ENCODE measurements around the gene PCDHGB1.
A peak's percentile ranks its signal among the peaks of the same experiment; 100 is the strongest.
"Not testable (repeated sequence)": the region's sequence is repeated elsewhere in the genome, so short reads cannot be mapped to it uniquely, and the experiment has no call there.

Gene PCDHGB1

DNA sequence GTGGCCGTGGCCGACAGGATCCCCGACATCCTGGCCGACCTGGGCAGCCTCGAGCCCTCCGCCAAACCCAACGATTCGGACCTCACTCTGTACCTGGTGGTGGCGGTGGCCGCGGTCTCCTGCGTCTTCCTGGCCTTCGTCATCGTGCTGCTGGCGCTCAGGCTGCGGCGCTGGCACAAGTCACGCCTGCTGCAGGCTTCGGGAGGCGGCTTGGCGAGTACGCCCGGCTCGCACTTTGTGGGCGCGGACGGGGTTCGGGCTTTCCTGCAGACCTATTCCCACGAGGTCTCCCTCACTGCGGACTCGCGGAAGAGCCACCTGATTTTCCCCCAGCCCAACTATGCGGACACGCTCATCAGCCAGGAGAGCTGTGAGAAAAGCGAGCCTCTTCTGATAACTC, 3.9 kb upstream of the PCDHGB1 start:
- not testable (repeated sequence) for DNase-seq

GRCh38 chr5:141351591-141351990, 1.7 kb downstream of the PCDHGB1 start:
- no peak for DNase-seq

- DNase-seq = no peak
Observed at GRCh38 chr5:141354900-141355469, 5.1 kb downstream of the PCDHGB1 start, which contains the start of gene PCDHGA4. TSS of gene PCDHGA4 (plus strand) at chr5:141355021. CDS start at chr5:141355108, 87 bp downstream.

DNA sequence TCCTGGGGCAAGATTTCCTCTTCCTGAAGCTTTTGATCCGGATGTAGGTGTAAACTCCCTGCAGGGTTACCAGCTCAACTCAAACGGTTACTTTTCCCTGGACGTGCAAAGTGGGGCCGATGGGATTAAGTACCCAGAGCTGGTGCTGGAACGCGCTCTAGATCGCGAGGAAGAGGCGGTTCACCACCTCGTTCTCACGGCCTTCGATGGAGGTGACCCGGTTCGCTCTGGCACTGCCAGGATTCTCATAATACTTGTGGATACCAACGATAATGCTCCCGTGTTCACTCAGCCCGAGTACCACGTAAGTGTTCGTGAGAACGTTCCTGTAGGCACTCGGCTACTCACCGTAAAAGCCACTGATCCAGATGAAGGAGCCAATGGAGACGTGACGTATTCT, 5.7 kb downstream of the PCDHGB1 start:
- no peak for DNase-seq

GRCh38 chr5:141356133-141356532, 6.2 kb downstream of the PCDHGB1 start:
- DNase-seq = no peak

DNA sequence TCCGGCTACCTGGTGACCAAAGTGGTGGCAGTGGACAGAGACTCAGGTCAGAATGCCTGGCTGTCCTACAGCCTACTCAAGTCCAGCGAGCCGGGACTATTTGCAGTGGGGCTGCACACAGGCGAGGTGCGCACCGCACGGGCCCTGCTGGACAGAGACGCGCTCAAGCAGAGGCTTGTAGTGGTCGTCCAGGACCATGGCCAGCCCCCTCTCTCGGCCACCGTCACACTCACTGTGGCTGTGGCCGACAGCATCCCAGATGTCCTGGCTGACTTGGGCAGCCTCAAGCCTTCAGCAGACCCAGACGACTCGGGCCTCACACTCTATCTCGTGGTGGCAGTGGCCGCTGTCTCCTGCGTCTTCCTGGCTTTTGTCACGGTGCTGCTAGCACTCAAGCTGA, 7.1 kb downstream of the PCDHGB1 start:
- no peak for DNase-seq

DNA sequence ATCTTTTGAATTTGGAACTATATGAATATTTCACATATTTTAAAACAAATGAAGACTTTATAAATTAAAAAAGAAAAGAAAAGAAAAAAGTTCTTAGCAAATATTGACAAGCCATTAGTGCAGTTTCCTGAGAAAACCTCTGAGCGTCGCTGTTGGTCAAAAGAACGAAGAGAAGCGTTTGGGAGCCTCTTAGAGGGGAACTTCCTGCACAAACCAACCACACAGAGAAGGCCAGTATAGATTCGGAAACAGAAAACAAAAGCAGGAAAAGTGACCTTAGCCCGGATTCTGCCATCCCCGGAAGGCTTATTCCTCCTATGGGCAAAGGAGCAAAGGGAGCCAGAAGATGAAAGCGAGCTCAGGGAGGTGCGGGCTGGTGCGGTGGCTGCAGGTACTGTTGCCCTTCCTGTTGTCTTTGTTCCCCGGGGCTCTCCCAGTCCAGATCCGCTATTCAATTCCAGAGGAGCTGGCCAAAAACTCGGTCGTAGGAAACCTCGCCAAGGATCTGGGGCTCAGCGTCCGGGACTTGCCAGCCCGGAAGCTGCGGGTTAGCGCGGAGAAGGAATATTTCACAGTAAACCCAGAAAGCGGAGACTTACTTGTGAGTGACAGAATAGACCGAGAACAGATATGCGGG, 10.0 kb downstream of the PCDHGB1 start, which contains the start of gene PCDHGB2:
Gene PCDHGB2 (plus strand): TSS at position 205 of the 637 bp plus-strand sequence. CDS start 142 bp downstream, at position 347.
- peak; percentile 4 for DNase-seq

GRCh38 chr5:141360685-141361084, 10.8 kb downstream of the PCDHGB1 start:
- no peak for DNase-seq

DNA sequence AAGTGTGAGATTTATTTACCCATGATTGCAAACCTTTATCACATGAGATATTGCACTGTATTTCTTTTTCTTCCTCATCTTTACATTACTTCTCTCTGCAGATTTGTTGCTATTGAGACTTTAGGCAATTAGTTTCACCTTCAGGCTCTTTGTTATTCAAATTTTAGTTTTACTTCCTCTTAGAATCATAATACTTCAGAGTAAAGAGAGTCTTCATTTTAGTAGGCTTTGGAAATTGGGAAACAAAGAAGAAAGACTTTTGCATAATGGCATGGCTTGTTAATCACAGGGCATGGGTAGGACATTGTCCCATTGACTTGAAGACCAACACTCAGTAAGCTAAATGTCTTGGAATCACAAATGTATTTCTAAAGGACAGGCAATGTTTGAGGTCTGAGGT, 12.8 kb downstream of the PCDHGB1 start:
- DNase-seq = no peak

- no peak for DNase-seq
Observed at GRCh38 chr5:141363952-141364660, 14.2 kb downstream of the PCDHGB1 start, which contains the start of gene PCDHGA5. TSS of gene PCDHGA5 (plus strand) at chr5:141364162. CDS start at chr5:141364331, 169 bp downstream.

GRCh38 chr5:141366016-141366896, 16.4 kb downstream of the PCDHGB1 start:
- DNase-seq = no peak

DNA sequence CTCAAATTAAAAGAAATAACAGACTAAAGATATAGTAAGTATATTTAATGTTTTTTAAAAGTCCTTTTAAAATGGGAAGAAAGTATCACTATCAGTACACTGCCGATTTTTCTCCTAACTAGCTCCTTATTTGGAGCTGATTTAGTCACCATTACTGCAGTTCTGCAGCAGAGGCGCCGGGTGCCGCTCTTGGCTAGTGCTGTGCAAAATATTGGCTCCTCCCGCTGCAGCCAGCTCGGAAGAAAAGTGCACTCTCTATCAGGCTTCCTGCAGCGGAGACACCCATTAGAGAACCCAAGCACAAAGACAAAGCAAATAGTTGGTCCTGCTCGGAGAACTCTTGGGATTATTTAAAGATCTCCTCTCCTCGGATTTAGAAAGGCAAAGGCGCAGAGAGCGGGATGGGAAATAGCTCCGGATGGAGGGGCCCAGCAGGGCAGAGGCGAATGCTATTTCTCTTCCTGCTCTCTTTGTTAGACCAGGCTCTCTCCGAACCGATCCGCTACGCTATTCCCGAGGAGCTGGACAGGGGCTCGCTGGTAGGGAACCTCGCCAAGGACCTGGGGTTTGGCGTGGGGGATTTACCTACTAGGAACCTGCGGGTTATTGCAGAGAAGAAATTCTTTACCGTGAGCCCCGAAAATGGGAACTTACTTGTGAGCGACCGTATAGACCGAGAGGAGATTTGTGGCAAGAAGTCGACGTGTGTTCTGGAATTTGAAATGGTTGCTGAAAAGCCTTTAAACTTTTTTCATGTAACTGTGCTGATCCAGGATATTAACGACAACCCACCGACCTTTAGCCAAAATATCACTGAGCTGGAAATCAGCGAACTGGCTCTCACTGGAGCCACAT, 20.3 kb downstream of the PCDHGB1 start, which contains the start of gene PCDHGB3:
Gene PCDHGB3 (plus strand): TSS at position 249 of the 855 bp plus-strand sequence. CDS start 153 bp downstream, at position 402.
- peak; percentile 0 for DNase-seq

- no peak for DNase-seq
Observed at GRCh38 chr5:141371572-141372475, 21.9 kb downstream of the PCDHGB1 start.

GRCh38 chr5:141373673-141374317, 23.9 kb downstream of the PCDHGB1 start, which contains the start of gene PCDHGA6:
TSS of gene PCDHGA6 (plus strand) at chr5:141373891. CDS start at chr5:141374084, 193 bp downstream.
- DNase-seq = no peak

DNA sequence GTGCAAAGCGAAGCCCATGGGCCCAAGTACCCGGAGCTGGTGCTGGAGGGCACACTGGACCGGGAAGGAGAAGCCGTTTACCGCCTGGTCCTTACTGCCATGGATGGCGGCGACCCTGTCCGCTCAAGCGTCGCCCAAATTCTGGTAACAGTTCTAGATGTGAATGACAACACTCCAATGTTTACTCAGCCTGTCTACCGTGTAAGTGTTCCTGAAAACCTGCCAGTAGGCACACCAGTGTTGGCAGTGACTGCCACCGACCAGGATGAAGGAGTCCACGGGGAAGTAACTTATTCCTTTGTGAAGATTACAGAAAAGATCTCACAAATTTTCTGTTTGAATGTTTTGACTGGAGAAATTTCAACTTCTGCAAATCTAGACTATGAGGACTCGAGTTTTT, 24.7 kb downstream of the PCDHGB1 start:
- no peak for DNase-seq

DNA sequence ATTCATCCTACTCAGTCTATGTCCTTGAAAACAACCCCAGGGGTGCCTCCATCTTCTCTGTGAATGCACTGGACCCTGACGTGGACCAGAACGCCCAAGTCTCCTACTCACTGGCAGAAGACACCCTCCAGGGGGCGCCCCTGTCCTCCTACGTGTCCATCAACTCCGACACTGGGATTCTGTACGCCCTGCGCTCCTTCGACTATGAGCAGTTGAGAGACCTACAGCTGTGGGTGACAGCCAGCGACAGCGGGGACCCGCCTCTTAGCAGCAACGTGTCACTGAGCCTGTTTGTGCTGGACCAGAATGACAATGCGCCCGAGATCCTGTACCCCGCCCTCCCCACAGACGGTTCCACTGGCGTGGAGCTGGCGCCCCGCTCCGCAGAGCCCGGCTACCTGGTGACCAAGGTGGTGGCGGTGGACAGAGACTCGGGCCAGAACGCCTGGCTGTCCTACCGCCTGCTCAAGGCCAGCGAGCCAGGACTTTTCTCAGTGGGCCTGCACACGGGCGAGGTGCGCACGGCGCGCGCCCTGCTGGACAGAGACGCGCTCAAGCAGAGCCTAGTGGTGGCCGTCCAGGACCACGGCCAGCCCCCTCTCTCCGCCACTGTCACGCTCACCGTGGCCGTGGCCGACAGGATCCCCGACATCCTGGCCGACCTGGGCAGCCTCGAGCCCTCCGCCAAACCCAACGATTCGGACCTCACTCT, 25.7 kb downstream of the PCDHGB1 start:
- not testable (repeated sequence) for DNase-seq

DNA sequence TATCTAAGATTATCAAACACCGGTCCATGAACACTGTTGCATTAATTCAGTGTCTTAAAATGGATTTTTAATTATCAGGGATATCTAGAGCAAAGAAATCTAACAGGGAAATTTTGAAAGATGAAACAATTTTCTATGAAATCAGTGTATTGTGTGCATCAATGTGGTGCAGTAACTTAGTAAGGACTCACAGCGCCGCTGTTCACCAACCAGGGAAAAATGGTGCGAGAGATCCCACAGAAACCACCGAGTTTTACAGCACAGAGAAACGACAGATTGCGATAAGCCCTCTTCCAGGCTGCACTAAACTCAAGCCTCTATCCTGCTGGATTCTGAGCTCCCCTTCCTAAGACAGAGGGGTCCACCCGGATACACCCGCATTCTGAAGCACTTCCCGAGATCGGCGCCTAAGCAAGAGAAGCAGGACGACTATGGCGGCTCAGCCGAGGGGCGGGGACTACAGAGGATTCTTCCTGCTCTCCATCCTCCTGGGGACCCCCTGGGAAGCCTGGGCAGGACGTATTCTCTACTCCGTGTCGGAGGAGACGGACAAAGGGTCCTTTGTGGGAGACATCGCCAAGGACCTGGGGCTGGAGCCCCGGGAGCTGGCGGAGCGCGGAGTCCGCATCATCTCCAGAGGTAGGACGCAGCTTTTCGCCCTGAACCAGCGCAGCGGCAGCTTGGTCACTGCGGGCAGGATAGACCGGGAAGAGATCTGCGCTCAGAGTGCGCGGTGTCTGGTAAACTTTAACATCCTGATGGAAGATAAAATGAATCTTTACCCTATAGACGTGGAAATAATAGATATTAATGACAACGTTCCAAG, 32.8 kb downstream of the PCDHGB1 start, which contains the start of gene PCDHGA7:
Gene PCDHGA7 (plus strand): TSS at position 274 of the 826 bp plus-strand sequence. CDS start 158 bp downstream, at position 432.
- DNase-seq = peak; percentile 53

- DNase-seq = no peak
Observed at GRCh38 chr5:141383345-141383744, 33.4 kb downstream of the PCDHGB1 start.

Data from NCI-H82 (cell line).